HG03066 (cell line): ENCODE results near the gene DNAJC22.

Experiments used
- ATAC-seq: cut with Tn5 transposase; IDR thresholded peaks from one replicate; pipeline ENCODE4 v1.9.1; 2021; ENCODE audit warnings: low read depth; ENCODE audit not compliant: unreplicated experiment

DNAJC22 gene

GRCh38 chr12:49342914-49343731 is 3.6 kb upstream of the DNAJC22 start:
- no peak for ATAC-seq

GRCh38 chr12:49344486-49345050 is 2.1 kb upstream of the DNAJC22 start:
- no peak for ATAC-seq

GRCh38 chr12:49345051-49345824 is 1.4 kb upstream of the DNAJC22 start:
- no peak for ATAC-seq

GRCh38 chr12:49345825-49346658 is 646 bp upstream of the DNAJC22 start:
- no peak for ATAC-seq

GRCh38 chr12:49347311-49348193 is 864 bp downstream of the DNAJC22 start:
- no peak for ATAC-seq

- ATAC-seq: no peak
Measured at GRCh38 chr12:49348781-49349180, 2.1 kb downstream of the DNAJC22 start.

- no peak for ATAC-seq
Measured at GRCh38 chr12:49349266-49349665, 2.6 kb downstream of the DNAJC22 start.

- ATAC-seq: no peak
Measured at GRCh38 chr12:49352351-49352750, 5.7 kb downstream of the DNAJC22 start.

GRCh38 chr12:49355913-49356312 is 9.2 kb downstream of the DNAJC22 start:
- no peak for ATAC-seq

GRCh38 chr12:49357103-49357678 is 10.5 kb downstream of the DNAJC22 start:
- ATAC-seq: no peak

GRCh38 chr12:49358483-49359141 is 11.9 kb downstream of the DNAJC22 start:
- ATAC-seq: no peak

- ATAC-seq: no peak
Measured at GRCh38 chr12:49359671-49360070, 13.0 kb downstream of the DNAJC22 start.

- ATAC-seq: no peak
Measured at GRCh38 chr12:49362077-49362476, 15.4 kb downstream of the DNAJC22 start.

- no peak for ATAC-seq
Measured at GRCh38 chr12:49364989-49365388, 18.3 kb downstream of the DNAJC22 start.

- ATAC-seq: no peak
Measured at GRCh38 chr12:49365542-49365941, 18.9 kb downstream of the DNAJC22 start.

GRCh38 chr12:49366096-49366651 is 19.5 kb downstream of the DNAJC22 start:
- ATAC-seq: peak; percentile 14

- peak; percentile 58 for ATAC-seq
Measured at GRCh38 chr12:49366652-49367380, 20.1 kb downstream of the DNAJC22 start.
